Neural progenitor cell (in vitro differentiated cells): Measurements from ENCODE around the gene GMDS.

Experiments used
- EZH2phosphoT487 ChIP-seq: fragments of 200-600 bp; sonication (generic); IDR thresholded peaks from 2 replicates; pipeline ENCODE4 v1.6.1; 2017; ENCODE audit warnings: antibody characterized with exemption
- TF ChIP-seq, protein P1 (sequence below): fragments of 200-600 bp; sonication (generic); IDR thresholded peaks from 2 replicates; pipeline ENCODE4 v1.5.1; 2017; ENCODE audit warnings: antibody characterized with exemption, mild to moderate bottlenecking

DNA sequence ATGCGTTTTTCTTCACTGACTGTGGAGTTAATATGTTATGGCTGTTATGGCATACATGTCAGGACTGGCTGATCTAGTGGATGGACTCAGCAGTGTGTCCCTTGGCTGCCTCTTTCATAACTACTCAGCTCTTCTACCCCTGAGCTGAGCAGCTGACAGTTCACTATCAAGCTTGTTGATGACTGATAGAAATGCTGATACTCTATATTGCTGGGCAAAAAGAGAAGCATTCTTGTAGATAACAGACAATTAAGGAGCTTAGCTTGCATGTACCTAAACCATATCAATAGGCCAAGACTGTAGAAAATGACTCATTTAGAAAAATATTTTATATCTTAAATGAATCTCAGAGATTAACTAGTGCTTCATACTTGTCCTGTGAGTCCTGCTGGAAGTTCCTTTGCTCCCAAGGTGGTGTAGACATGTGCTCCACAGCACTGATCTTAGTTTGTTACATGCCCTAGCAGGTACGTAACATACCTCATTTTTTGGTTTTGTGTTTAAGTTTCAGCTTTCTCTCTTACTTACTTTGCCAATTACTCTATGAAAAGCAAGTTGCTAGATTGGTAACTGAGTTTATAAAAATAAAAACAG lies 236.9 kb downstream of the GMDS start:
- TF ChIP-seq, protein P1, sequence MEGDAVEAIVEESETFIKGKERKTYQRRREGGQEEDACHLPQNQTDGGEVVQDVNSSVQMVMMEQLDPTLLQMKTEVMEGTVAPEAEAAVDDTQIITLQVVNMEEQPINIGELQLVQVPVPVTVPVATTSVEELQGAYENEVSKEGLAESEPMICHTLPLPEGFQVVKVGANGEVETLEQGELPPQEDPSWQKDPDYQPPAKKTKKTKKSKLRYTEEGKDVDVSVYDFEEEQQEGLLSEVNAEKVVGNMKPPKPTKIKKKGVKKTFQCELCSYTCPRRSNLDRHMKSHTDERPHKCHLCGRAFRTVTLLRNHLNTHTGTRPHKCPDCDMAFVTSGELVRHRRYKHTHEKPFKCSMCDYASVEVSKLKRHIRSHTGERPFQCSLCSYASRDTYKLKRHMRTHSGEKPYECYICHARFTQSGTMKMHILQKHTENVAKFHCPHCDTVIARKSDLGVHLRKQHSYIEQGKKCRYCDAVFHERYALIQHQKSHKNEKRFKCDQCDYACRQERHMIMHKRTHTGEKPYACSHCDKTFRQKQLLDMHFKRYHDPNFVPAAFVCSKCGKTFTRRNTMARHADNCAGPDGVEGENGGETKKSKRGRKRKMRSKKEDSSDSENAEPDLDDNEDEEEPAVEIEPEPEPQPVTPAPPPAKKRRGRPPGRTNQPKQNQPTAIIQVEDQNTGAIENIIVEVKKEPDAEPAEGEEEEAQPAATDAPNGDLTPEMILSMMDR, result no peak
- no peak for TF ChIP-seq EZH2phosphoT487
